Measurements from ENCODE around the gene SLAMF7.
"Not testable (repeated sequence)": the region's sequence is repeated elsewhere in the genome, so short reads cannot be mapped to it uniquely, and the experiment has no call there.

The SLAMF7 gene

DNA sequence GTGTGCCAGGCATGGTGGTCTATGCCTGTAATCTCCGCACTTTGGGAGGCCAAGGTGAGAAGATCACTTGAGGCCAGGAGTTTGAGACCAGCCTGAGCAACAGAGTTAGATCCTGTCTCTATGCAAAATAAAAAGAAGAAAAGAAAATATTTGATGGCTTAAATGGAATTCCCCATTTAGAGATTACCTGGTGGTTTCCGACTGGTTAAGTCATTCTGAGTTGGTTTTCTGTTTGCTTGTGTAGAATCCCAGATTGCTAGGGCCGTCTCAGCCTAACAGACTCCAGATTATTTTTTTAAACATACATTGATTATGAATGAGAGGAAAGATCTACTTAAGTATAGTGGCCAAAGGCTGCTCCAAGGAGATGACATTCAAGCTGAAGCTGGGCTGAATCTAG lies 34.0 kb downstream of the SLAMF7 start:
- DNase-seq (ENCODE audit: low read depth in 2 of 2, low spot score in 1 of 2), result no peak

DNA sequence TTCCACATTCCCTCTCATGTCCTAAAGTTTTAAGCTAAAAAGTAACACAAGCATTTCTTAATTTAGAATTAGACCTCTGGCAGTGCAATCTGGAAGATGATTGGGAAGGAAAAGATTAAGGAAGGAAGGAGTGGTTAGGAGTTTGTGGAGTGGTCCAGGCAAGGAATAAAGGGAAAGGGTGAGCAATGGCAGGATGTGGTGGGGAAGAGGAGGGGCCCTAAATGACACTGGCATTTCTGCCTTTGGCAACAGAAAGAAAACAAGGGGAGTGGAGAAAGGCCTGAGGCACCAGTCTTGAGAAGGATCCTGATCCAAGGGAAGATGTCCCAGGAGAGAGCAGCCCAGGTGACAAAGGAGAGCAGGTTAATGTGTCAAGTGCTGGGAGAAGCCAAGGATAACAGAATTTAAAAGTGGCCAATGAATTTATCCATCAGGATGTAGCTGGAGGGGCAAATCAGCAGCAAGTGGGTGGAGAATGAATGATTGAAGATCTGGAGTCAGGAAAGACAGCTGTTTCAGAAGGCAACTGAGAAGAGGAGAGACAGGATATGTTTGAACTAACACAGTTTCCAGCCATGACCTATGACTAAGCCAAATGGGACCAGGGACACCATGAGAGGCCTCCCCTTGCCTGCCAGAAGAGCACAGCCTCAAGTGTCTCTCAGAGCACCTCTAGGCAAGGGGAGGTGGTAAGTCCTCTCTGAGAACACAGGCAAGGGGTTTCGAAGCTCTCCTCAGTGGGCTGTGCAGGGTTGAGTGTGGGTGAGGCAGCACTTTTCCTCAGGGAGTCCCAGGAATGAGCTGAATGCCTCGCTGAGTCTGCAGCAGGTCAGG lies 36.1 kb downstream of the SLAMF7 start:
- no peak for DNase-seq (ENCODE audit: low read depth in 2 of 2, low spot score in 1 of 2)

DNA sequence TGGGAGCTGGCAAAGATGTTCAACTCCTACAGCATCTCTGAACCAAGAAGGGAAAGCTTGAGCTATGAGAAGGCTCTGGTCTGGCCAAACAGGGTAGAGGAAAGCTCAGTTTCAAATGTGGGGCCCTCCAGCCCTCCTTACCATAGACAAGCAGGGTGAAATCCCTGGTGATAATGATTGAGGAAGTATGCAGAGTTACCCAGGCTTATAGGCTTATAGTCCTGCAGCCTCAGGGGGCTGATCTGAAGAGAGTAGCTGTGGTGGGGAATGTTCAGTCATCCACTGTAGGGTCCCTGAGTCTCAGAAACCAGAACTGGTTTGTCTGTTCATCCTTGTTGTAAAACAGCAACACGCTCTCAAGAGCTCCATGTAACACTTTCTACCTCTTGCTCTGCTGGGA lies 37.1 kb downstream of the SLAMF7 start:
- no peak for DNase-seq (ENCODE audit: low read depth in 2 of 2, low spot score in 1 of 2)

DNA sequence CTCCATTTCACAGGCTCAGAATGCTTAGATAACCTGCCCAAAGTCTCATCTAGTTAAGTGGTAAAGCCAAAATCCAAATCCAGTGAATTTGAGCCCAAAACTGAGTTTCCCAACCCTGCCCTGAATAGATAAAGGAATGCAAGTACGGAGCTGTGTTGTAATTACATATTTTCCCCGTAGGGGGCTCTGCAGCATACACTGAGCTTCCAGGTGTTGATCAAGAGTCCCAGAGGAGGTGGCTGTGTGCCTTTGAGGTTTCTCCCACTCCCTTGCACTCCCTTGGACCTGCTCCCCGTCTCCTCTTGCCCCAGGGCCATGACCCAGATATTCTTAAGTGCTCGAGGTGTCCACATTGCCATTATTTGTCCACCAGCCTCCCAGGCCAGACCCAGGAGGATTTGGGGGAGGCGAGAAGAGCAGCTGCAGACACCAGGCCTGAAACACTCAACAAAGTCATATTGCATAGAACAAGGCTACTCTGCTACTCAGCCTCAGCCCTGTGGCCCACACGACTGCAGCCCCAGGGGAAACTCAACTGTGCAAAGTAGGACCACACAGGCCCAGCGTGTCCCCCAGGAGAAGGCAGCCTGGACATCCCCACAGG lies 38.5 kb downstream of the SLAMF7 start:
- DNase-seq (ENCODE audit: low read depth in 2 of 2, low spot score in 1 of 2), result no peak

DNA sequence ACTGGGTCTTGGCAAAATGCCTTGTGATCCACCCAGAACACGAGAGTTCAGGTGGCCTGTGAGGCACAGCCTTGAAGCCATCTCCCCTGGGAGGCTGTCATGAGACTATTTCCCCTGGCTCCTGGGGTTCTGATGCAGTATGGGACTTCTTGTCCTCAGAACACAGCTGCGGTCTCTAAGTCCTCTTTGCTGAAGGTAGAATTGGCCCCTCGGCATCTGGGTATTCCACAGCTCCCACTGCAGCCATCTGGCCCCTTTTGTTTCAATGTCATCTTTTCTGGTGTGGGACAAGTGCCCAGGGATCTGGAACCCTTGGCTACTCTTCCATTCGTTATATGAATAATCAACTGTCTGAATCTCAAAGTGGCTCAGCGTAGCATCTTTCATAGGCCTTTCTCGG lies 39.9 kb downstream of the SLAMF7 start:
- DNase-seq (ENCODE audit: low read depth in 2 of 2, low spot score in 1 of 2), result no peak

DNA sequence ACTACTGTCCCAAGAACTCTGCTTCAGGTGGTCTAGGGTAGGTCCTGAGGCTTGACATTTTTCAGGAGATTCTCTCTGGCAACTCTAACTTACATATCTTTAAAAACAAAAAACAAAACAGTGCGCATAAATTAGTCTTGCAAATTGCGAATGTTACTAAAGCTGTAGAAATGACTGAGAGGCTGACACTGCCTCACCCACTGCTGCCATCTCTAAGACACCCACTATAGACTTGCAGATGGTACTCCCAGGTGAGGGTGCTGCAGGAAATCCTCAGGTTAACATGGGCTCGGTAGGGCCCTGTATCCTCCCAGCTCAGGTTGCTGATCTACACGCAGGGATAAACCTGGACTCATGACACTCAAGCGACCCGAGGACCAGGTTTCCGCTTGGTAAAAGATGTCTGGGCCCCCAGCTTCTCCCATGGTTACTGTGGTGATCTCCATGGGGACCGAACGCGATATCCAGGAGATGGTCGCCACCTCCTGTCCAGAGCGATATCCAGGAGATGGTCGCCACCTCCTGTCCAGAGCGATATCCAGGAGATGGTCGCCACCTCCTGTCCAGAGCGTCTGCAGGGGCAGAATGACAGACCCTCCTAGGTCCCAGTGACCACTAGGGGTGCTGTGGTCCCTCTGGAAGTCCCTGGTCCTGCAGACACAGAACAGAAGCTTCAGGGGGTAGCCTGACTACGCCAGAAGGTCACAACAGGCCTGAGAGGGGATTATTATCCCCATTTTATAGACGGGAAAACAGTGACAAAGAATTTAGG lies 40.8 kb downstream of the SLAMF7 start:
- DNase-seq (ENCODE audit: low read depth in 2 of 2, low spot score in 1 of 2), result peak in 1 of 2 donors; percentile 17

DNA sequence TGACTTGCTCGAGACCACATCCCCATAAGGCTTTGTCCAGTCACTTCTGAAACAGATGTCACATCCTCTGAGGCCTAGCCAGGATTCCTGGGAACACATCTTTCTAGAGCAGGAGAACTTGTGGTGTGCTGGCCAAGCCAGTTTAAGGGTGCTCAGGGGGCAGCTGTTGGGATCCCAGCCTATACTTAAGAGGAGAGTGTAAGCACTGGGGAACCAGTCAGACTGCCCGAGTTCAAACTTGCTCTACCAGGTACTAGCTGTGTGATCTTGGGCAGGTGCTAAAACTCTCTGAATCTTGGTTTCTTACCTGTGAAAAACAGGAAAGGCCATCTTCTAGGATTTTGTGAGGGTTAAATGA lies 41.3 kb downstream of the SLAMF7 start:
- no peak for DNase-seq (ENCODE audit: low read depth in 2 of 2, low spot score in 1 of 2)

DNA sequence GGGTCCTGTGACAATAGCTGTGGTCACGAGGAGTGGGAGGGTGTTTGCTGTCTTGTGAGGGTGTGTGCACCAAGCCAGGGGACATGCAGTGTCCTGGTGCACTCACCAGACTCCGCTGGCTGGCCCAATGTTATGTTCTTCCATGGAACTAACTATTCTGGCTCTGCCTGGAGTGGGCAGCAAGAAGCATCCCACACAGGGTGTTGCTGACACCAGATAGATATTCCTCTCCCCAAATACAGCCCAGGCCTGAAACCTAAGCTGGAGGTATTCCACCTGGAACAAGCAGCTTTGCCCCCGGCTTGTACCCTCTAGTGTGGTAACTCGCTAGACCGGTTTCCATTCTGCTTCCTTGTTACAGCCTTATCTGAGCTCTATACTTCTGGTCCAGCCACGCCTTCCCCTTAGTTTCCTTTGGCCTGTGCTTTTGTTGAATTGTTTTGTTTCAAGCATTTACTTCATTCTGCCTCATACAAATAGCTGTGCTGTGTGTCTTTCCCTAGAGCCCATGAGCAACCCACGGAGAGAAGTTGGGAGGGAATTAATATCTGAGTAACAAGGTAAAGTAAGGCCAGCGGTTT lies 42.2 kb downstream of the SLAMF7 start:
- DNase-seq (ENCODE audit: low read depth in 2 of 2, low spot score in 1 of 2), result no peak

DNA sequence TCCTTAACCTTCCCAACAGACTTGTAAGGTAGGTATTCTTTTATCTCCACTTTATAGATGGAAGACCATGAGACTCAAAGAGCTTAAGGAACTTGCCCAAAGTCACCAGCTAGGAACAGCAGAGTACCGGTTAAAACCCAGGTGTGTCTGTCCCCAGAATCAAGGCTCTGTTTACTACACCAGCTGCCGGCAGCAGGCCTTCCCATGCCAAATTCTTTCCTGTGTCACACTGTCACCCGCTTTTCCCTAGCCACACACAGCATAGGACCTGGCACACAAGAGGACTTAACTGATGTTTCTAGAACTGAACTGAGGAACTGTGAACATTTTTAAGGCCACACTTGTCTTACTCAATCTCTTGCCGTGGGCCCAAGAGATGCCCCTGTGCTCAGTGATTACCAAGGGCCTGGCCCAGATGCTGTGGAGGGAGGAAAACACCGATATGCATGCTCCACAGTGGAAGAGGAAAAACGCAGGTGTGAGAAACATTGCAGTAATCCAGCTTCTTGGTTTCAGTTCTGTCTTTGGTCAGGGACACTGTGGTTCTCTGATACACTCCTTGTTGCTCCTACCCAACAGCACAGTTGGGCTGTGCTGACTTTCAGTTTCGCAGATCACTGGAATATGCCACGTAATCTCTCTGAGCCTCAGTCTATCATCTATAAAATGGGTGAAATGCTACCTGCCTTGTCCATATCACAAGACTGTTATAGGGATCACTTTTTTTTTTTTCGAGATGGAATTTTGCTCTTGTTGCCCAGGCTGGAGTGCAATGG lies 43.1 kb downstream of the SLAMF7 start:
- DNase-seq (ENCODE audit: low read depth in 2 of 2, low spot score in 1 of 2), result no peak

DNA sequence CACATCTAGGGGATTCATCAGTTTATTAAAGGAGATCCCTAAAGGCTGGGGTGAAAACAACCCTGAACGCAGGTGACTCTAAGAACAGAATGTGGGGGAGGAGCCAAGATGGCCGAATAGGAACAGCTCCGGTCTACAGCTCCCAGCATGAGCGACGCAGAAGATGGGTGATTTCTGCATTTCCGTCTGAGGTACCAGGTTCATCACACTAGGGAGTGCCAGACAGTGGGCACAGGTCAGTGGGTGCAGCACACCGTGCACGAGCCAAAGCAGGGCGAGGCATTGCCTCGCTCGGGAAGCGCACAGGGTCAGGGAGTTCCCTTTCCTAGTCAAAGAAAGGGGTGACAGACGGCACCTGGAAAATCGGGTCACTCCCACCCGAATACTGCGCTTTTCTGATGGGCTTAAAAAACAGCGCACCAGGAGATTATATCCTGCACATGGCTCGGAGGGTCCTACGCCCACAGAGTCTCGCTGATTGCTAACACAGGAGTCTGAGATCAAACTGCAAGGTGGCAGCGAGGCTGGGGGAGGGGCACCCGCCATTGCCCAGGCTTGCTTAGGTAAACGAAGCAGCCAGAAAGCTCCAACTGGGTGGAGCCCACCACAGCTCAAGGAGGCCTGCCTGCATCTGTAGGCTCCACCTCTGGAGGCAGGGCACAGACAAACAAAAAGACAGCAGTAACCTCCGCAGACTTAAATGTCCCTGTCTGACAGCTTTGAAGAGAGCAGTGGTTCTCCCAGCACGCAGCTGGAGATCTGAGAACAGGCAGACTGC lies 44.1 kb downstream of the SLAMF7 start:
- DNase-seq (ENCODE audit: low read depth in 2 of 2, low spot score in 1 of 2), result not testable (repeated sequence)

DNA sequence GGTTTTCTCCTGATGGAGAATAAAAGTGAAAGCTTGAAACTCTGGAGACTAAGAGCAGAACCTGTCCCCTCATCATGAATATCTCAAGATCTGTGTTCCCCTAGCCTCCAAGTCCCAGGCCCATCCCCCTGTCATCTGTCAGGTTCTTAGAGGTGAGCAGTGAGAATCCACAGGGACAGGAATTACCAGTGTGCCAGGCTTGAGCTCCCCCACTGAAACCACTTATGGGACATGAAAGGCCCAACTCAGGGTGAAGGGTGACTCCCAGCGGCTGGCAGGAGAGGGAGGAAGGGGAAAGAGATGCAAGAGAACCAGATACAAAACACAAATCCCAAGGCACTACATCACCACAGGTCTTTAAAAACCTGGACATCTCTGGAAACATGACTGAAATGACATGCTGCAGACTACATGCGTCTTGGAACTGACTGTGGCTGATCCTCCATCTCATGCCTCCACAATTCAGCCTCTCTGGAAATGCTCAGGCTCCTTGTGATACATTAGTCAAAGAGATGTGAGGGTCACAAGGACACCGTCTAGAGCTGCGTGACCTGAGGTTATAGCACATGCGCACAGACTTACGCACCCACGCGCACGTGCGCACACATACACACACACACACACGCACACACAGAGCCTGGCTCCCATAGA lies 50.1 kb downstream of the SLAMF7 start:
- DNase-seq (ENCODE audit: low read depth in 2 of 2, low spot score in 1 of 2), result no peak

DNA sequence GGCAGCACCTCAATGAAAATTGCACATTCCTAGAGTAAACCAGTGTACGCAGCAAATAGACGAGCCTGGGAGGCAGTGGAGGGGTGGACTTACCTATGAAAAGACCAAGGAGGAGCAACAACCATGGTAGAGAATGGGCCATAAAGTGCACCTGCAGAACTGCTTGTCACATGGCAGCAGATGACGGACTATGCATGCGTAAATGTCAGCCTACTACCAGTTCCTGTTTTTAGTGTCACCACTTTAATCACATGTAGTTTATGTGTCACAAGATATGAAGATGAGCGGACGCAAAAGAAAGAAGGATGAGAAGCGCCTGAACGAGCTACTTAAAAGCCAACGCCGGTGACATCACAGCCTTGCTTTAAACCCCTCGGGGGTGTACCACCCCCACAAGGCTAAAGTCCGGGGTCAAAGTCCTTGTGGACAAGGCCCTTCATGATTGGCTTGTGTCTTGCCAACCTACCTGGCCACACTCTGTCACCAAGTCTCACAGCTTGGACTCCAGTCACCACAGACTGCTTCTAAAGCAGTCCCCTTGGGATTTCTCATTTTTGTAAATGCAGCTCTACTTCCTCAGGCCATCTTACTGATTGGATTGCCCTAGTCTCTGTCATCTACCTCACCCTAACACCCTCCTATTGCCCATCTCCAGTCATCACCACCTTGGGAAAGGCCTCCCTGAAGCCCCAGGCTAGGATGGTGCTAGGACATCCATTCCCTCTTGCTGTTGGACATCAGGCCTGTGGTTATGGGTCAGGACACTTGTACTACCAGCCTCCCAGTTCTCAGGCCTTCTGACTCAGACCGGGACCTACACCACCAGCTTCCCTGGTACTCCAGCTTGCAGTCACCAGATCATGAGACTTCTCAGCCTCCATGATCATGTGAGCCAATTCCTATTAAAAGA lies 50.9 kb downstream of the SLAMF7 start:
- DNase-seq (ENCODE audit: low read depth in 2 of 2, low spot score in 1 of 2), result no peak

DNA sequence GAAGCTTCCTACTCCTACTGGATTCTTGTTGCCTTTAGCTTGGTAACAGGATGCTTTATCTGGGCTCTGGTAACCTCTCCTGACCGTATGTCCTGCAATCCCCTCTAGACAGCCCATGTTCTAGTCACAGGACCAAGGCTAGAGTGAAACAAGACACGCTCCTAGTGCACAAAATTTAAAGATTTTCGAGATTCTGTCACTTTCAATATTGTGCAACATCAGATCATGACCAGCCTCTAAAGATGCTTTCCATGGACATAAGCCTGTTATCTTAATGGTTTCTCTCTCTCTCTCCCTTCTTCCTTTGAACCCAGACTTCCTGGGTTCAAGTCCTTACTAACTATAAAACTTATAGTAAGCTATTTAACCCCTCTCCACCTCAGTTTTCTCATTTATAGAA lies 55.3 kb downstream of the SLAMF7 start:
- no peak for DNase-seq (ENCODE audit: low read depth in 2 of 2, low spot score in 1 of 2)

DNA sequence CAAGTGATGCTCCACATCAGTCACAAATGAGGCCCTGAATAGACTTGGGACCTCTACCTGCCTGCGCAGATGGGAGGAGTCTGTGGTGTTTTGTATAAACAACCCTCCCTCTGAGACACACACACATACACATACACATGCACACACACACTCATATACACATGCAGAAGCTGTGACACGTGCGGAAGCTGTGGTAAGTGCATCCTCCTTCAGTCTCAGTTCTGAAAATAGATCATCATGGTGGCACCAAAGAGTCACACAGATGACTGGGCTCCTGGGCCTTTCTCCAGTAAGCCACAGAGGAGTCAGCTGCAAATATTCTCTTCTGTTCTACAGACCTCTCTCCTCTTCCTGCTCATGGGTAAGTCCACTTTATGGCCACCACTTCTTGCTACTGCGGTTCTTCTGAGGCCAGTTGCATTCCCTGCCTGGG lies 56.9 kb downstream of the SLAMF7 start, which contains the start of gene LY9:
Gene LY9, plus strand, starts transcription at position 224 of the 433 bp plus-strand sequence. Its CDS starts 14 bp downstream, at position 238.
- peak; percentile 41 to 59 for DNase-seq (ENCODE audit: low read depth in 2 of 2, low spot score in 1 of 2)

DNA sequence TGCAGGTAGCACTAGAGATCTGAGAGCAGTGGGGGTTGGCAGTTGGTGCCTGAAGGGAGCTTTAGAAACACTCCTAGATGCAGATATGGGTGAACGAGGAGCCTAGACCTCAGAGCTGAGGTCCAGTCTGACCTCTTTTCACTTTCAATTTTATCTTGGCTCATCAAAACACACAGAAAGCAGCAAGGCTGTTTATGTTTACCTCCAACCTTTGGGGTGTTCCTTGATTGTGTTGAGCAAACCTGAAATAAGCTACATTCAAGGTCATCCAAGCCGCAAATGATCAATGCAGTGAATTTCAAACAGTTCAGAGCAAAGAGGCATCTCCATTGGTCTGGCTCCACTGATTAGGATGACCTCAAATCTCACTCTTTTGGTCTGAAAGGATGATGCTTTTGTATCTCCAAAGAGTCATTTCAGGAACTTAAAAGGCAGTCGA lies 58.2 kb downstream of the SLAMF7 start:
- no peak for DNase-seq (ENCODE audit: low read depth in 2 of 2, low spot score in 1 of 2)

DNA sequence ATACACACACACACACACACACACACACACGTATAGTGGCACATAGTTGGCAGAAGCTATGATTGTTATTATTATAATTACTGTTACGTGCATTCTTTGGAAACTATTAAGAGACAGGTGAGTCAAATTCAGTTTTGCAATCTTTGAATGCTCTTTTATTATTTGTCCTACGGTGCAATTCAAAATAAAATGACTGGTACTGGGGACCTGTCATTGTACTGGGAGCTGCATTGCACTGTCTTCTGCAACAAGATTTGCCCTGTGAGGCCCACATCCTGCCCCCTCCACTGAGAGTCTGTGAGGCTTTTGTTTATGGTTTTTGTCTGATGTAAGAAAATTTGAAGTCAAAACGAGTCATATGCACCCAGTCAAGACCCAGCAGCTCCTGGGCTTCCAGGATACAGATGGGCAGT lies 58.8 kb downstream of the SLAMF7 start:
- peak in 1 of 2 donors; percentile 27 for DNase-seq (ENCODE audit: low read depth in 2 of 2, low spot score in 1 of 2)

DNA sequence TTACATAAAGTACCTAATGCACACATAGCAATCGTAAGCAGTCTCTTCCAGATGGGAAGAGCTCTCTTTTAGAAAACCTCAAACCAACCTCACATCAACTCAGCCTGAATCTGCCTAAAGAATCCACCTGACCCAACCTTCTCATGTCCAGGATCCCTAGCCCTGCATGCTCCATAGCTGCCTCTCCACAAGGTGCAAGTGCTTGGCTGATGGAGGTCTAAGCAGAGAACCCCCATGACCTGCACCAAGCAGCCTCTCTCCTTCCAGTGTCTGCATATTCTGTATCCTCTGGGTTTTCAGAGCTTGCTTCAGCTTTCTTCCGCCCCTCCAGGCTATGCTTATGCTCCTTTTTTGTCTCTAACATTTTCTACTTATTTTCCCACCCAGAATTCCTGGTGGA lies 59.4 kb downstream of the SLAMF7 start:
- no peak for DNase-seq (ENCODE audit: low read depth in 2 of 2, low spot score in 1 of 2)

DNA sequence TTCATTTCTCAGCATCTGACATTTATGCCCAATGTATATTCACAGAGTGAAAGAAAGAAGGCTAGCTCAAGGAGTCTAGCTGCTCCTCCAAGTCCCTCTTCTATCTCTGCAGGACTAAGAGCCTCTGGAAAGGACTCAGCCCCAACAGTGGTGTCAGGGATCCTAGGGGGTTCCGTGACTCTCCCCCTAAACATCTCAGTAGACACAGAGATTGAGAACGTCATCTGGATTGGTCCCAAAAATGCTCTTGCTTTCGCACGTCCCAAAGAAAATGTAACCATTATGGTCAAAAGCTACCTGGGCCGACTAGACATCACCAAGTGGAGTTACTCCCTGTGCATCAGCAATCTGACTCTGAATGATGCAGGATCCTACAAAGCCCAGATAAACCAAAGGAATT lies 60.6 kb downstream of the SLAMF7 start:
- no peak for DNase-seq (ENCODE audit: low read depth in 2 of 2, low spot score in 1 of 2)

Data from stimulated activated CD8-positive, alpha-beta memory T cell treated with anti-CD3 and anti-CD28 coated beads, Interleukin-4, amount 100 ng/mL, for 1 hour (primary cell).